ENCODE results near the gene NEK5.

DNA sequence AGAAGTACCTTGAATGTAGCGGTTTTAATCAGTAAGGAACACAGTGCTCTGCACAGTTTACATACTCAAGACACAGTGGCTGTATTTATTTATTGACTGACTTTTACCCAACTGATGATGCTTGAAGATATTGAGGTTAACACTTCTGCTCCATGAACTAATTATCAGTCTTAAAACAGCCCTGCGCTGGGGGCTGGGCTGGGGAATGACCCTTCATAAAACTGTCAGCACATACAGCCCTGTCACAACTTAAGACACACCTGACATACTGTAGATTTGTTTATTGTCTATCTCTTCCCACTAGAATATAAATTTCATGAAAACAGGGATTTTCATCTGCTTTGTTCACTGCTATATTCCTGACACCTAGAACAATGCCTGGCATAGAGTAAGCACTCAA, 10.8 kb downstream of the NEK5 start:
- TF ChIP-seq EZH2 (IDR thresholded peaks at IDR 0.05): no peak
- TF ChIP-seq, protein P1, sequence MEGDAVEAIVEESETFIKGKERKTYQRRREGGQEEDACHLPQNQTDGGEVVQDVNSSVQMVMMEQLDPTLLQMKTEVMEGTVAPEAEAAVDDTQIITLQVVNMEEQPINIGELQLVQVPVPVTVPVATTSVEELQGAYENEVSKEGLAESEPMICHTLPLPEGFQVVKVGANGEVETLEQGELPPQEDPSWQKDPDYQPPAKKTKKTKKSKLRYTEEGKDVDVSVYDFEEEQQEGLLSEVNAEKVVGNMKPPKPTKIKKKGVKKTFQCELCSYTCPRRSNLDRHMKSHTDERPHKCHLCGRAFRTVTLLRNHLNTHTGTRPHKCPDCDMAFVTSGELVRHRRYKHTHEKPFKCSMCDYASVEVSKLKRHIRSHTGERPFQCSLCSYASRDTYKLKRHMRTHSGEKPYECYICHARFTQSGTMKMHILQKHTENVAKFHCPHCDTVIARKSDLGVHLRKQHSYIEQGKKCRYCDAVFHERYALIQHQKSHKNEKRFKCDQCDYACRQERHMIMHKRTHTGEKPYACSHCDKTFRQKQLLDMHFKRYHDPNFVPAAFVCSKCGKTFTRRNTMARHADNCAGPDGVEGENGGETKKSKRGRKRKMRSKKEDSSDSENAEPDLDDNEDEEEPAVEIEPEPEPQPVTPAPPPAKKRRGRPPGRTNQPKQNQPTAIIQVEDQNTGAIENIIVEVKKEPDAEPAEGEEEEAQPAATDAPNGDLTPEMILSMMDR (IDR thresholded peaks at IDR 0.05): no peak
